ENCODE measurements around the gene TCFL5. TPM values are rescaled to one million over a fixed set of nuclear protein-coding genes. Genes with fewer than 3 reads are reported as not detected.
A peak's percentile ranks its signal among the peaks of the same experiment; 100 is the strongest.

Gene TCFL5
- total RNA-seq, 1 experiment from 2014 or later = 15.6 TPM

- no peak for DNase-seq (ENCODE audit: low read depth)
Observed at GRCh38 chr20:62812907-62813200, 48.8 kb downstream of the TCFL5 start.

DNA sequence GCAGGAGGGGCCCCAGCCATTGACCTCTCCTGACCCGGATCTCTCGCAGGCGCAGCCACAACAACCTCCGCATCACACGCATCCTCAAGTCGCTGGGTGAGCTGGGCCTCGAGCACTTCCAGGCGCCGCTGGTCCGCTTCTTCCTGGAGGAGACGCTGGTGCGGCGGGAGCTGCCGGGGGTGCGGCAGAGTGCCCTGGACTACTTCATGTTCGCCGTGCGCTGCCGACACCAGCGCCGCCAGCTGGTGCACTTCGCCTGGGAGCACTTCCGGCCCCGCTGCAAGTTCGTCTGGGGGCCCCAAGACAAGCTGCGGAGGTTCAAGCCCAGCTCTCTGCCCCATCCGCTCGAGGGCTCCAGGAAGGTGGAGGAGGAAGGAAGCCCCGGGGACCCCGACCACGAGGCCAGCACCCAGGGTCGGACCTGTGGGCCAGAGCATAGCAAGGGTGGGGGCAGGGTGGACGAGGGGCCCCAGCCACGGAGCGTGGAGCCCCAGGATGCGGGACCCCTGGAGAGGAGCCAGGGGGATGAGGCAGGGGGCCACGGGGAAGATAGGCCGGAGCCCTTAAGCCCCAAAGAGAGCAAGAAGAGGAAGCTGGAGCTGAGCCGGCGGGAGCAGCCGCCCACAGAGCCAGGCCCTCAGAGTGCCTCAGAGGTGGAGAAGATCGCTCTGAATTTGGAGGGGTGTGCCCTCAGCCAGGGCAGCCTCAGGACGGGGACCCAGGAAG lies 49.3 kb downstream of the TCFL5 start:
- DNase-seq (ENCODE audit: low read depth) = no peak

DNA sequence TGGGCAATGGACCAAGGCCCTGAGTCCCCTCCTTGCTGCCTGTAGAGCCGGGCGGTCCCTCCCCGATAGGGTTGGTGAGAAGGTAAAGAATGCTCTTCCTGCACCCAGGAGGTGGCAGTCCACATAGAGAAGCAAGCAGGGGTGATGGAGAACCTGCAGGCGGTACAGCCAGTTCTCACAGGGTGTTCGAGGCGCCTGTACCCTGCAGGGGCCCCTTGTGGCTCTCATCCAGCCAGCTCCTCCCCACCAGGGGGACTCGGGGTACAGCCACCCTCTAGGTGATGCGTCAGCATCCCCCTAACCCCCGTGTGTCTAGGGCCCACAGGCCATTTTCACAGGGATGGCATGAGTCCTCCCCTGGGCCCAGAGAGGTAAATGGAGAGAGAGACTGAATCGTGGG lies 49.9 kb downstream of the TCFL5 start:
- no peak for DNase-seq (ENCODE audit: low read depth)

- no peak for DNase-seq (ENCODE audit: low read depth)
Observed at GRCh38 chr20:62811320-62811719, 50.3 kb downstream of the TCFL5 start.

DNA sequence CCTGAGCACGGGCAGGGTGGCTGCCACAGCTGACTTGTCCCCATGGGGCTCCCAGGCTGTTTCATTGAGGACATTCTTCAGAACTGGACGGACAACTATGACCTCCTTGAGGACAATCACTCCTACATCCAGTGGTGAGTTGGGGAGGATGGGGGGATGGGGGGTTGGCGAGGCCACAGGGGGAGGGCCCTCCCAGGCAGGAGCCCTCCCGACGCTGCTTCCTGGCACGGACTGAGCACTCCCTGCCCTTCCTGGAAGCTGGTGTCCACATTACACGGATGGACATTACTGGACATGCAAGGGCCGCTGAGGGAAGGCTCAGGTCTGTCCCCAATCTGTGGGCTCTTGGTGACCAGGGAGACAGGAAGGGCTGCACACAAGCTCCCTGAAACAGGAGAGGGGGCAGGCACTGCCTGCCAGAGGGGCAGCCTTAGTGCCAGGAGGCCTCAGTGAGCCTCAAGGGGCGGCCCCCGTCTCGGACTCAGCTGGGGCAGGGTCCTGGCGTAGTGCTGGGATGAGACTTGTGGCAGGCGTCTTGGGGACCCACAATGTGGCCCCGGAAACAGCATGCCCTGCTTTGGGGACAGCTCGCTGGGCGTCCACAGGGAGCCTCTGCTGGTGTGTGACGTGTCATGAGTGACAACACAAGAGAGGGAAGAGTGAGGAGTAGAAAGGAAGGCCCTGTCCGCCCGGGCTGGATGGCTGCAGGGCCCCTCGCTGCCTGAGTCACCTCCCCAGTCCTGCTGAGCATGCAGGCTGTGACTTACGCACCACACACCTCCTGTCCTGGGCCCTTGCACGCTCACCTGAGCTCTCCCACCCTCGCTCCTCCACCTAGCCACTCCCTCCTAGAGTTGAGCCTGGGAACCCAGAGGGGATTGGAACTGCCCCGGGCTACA lies 51.8 kb downstream of the TCFL5 start:
- no peak for DNase-seq (ENCODE audit: low read depth)

GRCh38 chr20:62808211-62808865 lies 53.3 kb downstream of the TCFL5 start:
- peak; percentile 46 for DNase-seq (ENCODE audit: low read depth)

GRCh38 chr20:62807444-62808210 lies 54.0 kb downstream of the TCFL5 start:
- no peak for DNase-seq (ENCODE audit: low read depth)

DNA sequence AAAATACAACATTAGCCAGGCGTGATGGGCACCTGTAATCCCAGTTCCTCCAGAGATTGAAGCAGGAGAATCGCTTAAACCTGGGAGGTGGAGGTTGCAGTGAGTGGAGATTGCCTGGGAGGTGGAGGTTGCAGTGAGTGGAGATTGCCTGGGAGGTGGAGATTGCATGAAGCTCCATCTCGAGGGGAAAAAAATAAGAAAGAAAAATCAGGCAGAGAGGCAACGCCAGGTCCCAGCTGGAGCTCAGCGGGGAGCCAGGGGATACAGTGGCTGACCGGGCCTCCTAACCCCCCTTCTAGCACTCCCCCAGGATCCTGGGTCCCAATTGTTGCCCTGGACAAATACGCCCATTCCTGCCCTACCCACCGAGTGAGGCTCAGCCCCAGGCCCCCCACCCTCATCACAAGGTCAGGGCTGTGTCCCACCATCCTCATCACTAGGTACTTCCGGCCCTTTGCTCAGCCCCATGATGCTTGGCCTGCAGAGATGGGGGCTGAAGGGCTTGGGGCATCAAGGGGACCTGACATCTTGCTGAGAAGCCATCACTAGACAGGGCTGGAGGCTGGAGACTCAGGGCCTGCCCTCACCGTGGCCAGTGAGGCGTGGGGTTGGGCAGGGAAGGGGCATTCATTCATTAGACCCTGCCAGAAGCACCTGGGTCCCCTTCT lies 55.1 kb downstream of the TCFL5 start:
- DNase-seq (ENCODE audit: low read depth) = no peak

GRCh38 chr20:62805711-62806382 lies 55.8 kb downstream of the TCFL5 start:
- DNase-seq (ENCODE audit: low read depth) = no peak

DNA sequence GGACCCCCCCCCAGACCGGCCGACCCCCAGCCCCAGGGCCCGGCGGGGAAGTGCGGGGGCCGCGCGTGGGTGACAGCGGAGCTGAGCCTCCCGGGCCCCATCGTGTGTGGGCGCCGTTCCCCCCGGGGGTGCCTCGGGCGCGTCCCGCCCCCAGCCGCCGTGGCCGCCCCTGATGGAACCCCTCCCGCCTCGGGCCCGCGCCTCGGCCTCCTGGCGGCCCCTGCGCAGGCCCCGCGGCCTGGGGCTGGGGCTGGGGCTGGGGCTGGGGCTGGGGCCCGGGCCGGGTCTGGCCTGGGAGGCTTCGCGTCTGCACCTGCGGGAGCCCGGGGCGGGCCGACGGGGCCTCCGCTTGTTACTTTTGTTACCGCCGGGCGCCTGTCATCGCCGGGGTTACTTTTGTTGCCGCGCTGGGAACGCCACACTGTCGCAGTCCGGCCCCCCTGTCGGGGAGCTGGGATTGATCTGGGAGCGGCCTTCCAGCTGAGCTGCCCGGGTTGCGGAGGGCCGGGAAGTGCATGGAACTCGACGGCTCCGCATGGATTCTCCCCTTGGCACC lies 56.4 kb downstream of the TCFL5 start:
- no peak for DNase-seq (ENCODE audit: low read depth)

GRCh38 chr20:62804627-62805154 lies 56.9 kb downstream of the TCFL5 start, which contains the start of gene OGFR:
Gene OGFR (plus strand): TSS chr20:62804835. CDS start chr20:62804860, 25 bp downstream.
- peak; percentile 47 for DNase-seq (ENCODE audit: low read depth)

DNA sequence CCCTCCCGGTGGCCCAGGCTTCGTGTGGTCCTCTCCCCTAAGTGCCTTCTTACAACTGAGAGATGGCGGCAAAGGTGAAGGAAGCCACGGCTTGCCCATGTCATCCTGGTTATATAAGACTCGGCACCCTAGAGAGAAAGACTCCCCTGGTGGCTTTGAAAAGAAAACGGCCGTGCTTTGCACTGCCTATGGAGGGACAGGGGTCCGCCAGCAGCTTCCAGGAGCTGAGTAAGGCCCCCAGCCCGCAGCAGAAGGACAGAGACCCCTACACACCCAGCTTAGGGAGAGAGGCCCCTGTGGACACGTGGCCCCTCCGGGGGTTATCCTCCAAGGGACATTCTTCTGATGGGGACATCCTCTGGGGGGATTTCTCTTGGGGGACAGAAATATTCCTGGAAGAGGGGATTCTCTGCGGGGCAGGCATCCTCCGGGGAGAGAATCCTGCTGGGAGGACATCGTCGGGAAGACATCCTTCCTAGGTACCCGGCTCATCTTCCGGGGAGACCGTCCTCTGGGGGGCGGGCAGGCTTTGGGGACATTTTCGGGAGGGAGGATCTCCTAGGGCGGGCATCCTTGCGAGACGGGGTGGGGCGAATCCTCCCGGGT lies 57.5 kb downstream of the TCFL5 start:
- peak; percentile 26 for DNase-seq (ENCODE audit: low read depth)

- DNase-seq (ENCODE audit: low read depth) = no peak
Observed at GRCh38 chr20:62802026-62802712, 59.5 kb downstream of the TCFL5 start.

GRCh38 chr20:62801284-62802010 lies 60.2 kb downstream of the TCFL5 start:
- DNase-seq (ENCODE audit: low read depth) = no peak

DNA sequence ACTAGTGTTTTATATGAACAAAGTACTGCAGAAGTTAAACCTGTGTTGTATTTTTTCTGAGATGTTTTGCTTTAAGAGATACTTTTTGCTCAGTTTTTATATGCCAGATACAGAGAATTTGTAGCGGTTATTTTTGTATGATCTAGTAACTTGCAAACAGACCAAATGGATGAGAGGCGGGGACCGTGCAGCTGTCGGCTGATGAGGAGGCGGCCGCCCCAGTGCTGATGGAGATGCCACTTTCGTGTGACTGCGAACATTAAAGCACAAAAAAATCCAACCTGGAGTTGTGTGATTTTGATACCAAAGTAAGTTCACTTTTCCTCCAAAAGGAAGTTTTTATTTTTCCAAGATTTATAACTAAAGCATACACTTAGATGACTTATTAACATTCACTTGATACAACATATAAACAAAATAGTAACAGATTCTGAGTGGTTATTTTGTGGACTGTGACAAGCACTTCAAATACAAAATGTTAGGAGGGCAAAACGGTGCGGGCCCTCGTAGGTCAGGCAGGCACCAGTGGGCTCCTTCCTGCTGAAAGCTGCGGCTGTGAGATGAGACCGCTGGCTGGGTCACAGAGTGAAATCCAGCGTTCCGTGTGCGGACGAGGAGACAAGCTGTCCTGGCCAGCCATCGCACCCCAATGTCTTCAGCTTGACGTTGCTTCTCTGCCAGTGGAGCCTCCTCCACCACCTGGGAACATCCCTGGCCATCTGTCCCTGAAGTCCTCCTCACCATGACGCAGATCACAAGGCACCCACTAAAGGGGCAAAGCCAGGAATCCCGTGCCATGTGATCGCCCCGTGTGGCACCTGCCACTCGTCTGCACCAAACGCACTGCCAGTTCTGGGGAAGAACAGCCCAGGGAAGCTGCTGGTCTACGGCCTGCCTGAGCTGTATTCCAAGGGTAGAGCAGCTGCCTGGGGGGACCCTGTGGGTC lies 61.0 kb downstream of the TCFL5 start:
- DNase-seq (ENCODE audit: low read depth) = no peak

- no peak for DNase-seq (ENCODE audit: low read depth)
Observed at GRCh38 chr20:62799873-62800272, 61.7 kb downstream of the TCFL5 start.

GRCh38 chr20:62799459-62799858 lies 62.2 kb downstream of the TCFL5 start:
- DNase-seq (ENCODE audit: low read depth) = no peak

Measured in LHCN-M2 (cell line).